Measurements from ENCODE around the gene HYOU1.

HYOU1 gene

GRCh38 chr11:119006656-119007055 is 50.3 kb downstream of the HYOU1 start:
- no peak for TF ChIP-seq CTCF (IDR thresholded peaks at IDR 0.05; ENCODE audit: low read depth, low read length)
- no peak for DNase-seq
- H3K27ac ChIP-seq, result no peak overlapping the region
- peaks cover 29% of the 10 kb centered on the region for H3K36me3 ChIP-seq
- no peaks in the 10 kb centered on the region for H3K27me3 ChIP-seq (ENCODE audit: insufficient read depth, low read depth, severe bottlenecking)
- no peak overlapping the region for H3K4me3 ChIP-seq (ENCODE audit: low read depth, low read length)
- H3K9me3 ChIP-seq (ENCODE audit: severe bottlenecking), result no peaks in the 10 kb centered on the region

GRCh38 chr11:119000906-119001305 is 56.1 kb downstream of the HYOU1 start:
- peaks cover 46% of the 10 kb centered on the region for H3K36me3 ChIP-seq

GRCh38 chr11:118998822-118999221 is 58.2 kb downstream of the HYOU1 start:
- DNase-seq, result no peak
- Histone ChIP-seq H3K4me3 (ENCODE audit: low read depth, low read length) (peak overlapping the region; percentile 78), H3K9me3 (ENCODE audit: severe bottlenecking) (no peaks in the 10 kb centered on the region), H3K27ac (no peak overlapping the region; the same call in 1 of the 2 replicates), H3K27me3 (ENCODE audit: insufficient read depth, low read depth, severe bottlenecking) (no peaks in the 10 kb centered on the region), H3K36me3 (peaks cover 48% of the 10 kb centered on the region)
- TF ChIP-seq CTCF (IDR thresholded peaks at IDR 0.05; ENCODE audit: low read depth, low read length), result no peak

More at GRCh38 chr11:119000906-119001305, 56.1 kb downstream of the HYOU1 start:
- H3K9me3 ChIP-seq (ENCODE audit: severe bottlenecking), result no peaks in the 10 kb centered on the region
- no peak overlapping the region for H3K27ac ChIP-seq
- no peak for DNase-seq
- no peak for TF ChIP-seq CTCF (IDR thresholded peaks at IDR 0.05; ENCODE audit: low read depth, low read length)
- no peaks in the 10 kb centered on the region for H3K27me3 ChIP-seq (ENCODE audit: insufficient read depth, low read depth, severe bottlenecking)
- H3K4me3 ChIP-seq (ENCODE audit: low read depth, low read length), result no peak overlapping the region

GRCh38 chr11:118998388-118998717 is 58.7 kb downstream of the HYOU1 start:
- DNase-seq, result peak; percentile 12
- Histone ChIP-seq H3K9me3 (ENCODE audit: severe bottlenecking) (no peaks in the 10 kb centered on the region), H3K4me3 (ENCODE audit: low read depth, low read length) (peak overlapping the region; percentile 78), H3K27me3 (ENCODE audit: insufficient read depth, low read depth, severe bottlenecking) (no peaks in the 10 kb centered on the region), H3K36me3 (peaks cover 48% of the 10 kb centered on the region), H3K27ac (peak overlapping the region; percentile 71)
- TF ChIP-seq CTCF (IDR thresholded peaks at IDR 0.05; ENCODE audit: low read depth, low read length), result no peak

GRCh38 chr11:118997627-118998387 is 59.2 kb downstream of the HYOU1 start, which contains the start of gene CENATAC:
Gene CENATAC (plus strand): TSS chr11:118998138. CDS start chr11:118998198, 60 bp downstream.
- TF ChIP-seq CTCF (IDR thresholded peaks at IDR 0.05; ENCODE audit: low read depth, low read length), result no peak
- Histone ChIP-seq H3K27me3 (ENCODE audit: insufficient read depth, low read depth, severe bottlenecking) (no peaks in the 10 kb centered on the region), H3K4me3 (ENCODE audit: low read depth, low read length) (peak within 1 kb of the TSS; percentile 78), H3K27ac (peak within 1 kb of the TSS; percentile 71), H3K9me3 (ENCODE audit: severe bottlenecking) (no peaks in the 10 kb centered on the region), H3K36me3 (peaks cover 48% of the 10 kb centered on the region)
- peak; percentile 94 for DNase-seq
